ENCODE measurements around the gene CTTN. TPM values are rescaled to one million over a fixed set of nuclear protein-coding genes. Genes with fewer than 3 reads are reported as not detected.
A peak's percentile ranks its signal among the peaks of the same experiment; 100 is the strongest.

CTTN gene
- total and polyA plus RNA-seq, 2 of the 13 experiments (the other 11 are each of a cell fraction or from before 2014, with no cell fraction given): 84.4 to 114 TPM

DNA sequence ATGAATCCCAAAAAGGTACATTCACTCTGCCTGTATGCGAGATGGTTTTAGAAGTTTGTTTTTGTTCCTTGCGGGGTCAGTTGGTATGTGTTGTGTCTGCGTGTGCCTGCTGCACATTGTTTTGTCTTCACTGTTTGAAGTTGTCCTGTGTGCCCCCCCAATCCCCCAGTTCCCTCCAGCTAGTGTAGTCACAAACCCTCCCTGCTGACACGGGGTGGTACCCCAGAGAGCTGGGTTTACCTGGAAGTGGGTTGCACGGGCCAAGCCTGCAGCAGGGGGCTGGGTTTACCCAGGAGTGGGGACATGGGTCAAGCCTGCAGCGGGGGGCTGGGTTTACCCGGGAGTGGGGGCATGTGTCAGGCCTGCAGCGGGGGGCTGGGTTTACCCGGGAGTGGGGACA lies 22.2 kb downstream of the CTTN start:
- peaks cover 48 to 87% of the 10 kb centered on the region in 2 experiments for H3K36me3 ChIP-seq (replicated peaks in 1 of 2; ENCODE audit: control insufficient read depth in 1 of 2, insufficient read depth in 2 of 2, low read length in 2 of 2)
- H3K27me3 ChIP-seq (ENCODE audit: control insufficient read depth in 1 of 2, insufficient read depth in 2 of 2, low read length in 2 of 2): no peaks in the 10 kb centered on the region
- TF ChIP-seq SIN3B (IDR thresholded peaks at IDR 0.05; ENCODE audit: low read length): no peak
- TF ChIP-seq AGO2 (optimal IDR thresholded peaks at IDR 0.05; ENCODE audit: low read depth, low read length): peak; percentile 16
- TF ChIP-seq STAT5B (CRISPR knock-in tag; IDR thresholded peaks at IDR 0.05): no peak
- no peak for TF ChIP-seq PRPF4 (IDR thresholded peaks at IDR 0.05; ENCODE audit: low read depth, low read length, poor library complexity, severe bottlenecking)
- in situ Hi-C loops (cut with HindIII; ENCODE audit: extremely low pct_ligation_motif_present, low pct_unique_long_range_greater_than_20kb): no loop called here
- DNase-seq (ENCODE audit: low spot score) (no peak), ATAC-seq (no peak), FAIRE-seq (no peak)
- WGBS (ENCODE audit: low lambda C conversion rate): 99% methylated on average over 7 of the region's 9 CpGs
- no peaks in the 10 kb centered on the region for H3K79me2 ChIP-seq (ENCODE audit: insufficient read depth, low read length)
- H2AFZ ChIP-seq (ENCODE audit: low read length): no peak overlapping the region
- H3K4me3 ChIP-seq (replicated peaks in 1 of 3; ENCODE audit: insufficient read depth in 1 of 3, low read depth in 2 of 3, low read length in 3 of 3): no peak overlapping the region
- H3K4me2 ChIP-seq (ENCODE audit: low read depth, low read length): no peak overlapping the region
- H3K9me3 ChIP-seq (ENCODE audit: low read length): no peaks in the 10 kb centered on the region
- H3K9ac ChIP-seq (ENCODE audit: insufficient read depth, low read depth, low read length): no peak overlapping the region
- BruUV-seq (replicated peaks): no TSS peak
- no peaks in the 10 kb centered on the region for H3K4me1 ChIP-seq (ENCODE audit: insufficient read depth, low read length)
- ChIA-PET CTCF (ENCODE audit: low intra/inter-chr PET ratio, low total read pairs) (no interaction called here), POLR2A (no interaction called here)
- no peak overlapping the region for H3K27ac ChIP-seq (ENCODE audit: extremely low read length, insufficient read depth, low read length)
- intact Hi-C loops (cut with micrococcal nuclease; ENCODE audit: unreplicated experiment): no loop called here
- H4K20me1 ChIP-seq (ENCODE audit: insufficient read depth, low read length): no peaks in the 10 kb centered on the region

DNA sequence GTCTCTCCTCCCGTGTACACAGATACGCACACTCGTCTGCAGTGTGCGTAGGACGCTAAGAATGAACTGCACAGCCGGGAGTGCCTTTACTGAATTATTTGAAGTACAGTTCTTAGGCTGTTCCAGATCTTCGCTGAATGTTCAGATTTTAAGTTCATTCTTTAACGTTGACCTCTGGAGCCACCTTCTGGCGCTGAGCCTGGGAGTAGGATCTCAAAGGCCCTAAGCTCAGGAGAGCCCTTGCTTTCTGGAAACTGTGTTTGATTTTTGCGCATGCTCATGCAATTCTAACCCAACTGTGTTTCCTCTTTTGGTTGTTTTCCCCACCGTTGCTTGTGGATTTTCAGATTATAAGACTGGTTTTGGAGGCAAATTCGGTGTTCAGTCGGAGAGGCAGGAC lies 22.8 kb downstream of the CTTN start:
- no peaks in the 10 kb centered on the region for H3K27me3 ChIP-seq (ENCODE audit: control insufficient read depth in 1 of 2, insufficient read depth in 2 of 2, low read length in 2 of 2)
- ChIA-PET CTCF (ENCODE audit: low intra/inter-chr PET ratio, low total read pairs) (no interaction called here), POLR2A (no interaction called here)
- TF ChIP-seq, protein P1, sequence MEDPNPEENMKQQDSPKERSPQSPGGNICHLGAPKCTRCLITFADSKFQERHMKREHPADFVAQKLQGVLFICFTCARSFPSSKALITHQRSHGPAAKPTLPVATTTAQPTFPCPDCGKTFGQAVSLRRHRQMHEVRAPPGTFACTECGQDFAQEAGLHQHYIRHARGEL (CRISPR knock-in tag; IDR thresholded peaks at IDR 0.05): no peak
- TF ChIP-seq NR3C1 (CRISPR knock-in tag; IDR thresholded peaks at IDR 0.05) (no peak), MIER2 (CRISPR knock-in tag; IDR thresholded peaks at IDR 0.05) (no peak), SPEN (CRISPR knock-in tag; IDR thresholded peaks at IDR 0.05; ENCODE audit: low read depth) (no peak), ZNF775 (CRISPR knock-in tag; IDR thresholded peaks at IDR 0.05; ENCODE audit: borderline replicate concordance) (no peak), ZNF550 (CRISPR knock-in tag; IDR thresholded peaks at IDR 0.05; ENCODE audit: borderline replicate concordance) (no peak), KLF16 (CRISPR knock-in tag; IDR thresholded peaks at IDR 0.05) (no peak), TCF7 (IDR thresholded peaks at IDR 0.05; ENCODE audit: low read depth) (no peak), ZNF44 (CRISPR knock-in tag; IDR thresholded peaks at IDR 0.05) (no peak)
- TF ChIP-seq, protein P2, sequence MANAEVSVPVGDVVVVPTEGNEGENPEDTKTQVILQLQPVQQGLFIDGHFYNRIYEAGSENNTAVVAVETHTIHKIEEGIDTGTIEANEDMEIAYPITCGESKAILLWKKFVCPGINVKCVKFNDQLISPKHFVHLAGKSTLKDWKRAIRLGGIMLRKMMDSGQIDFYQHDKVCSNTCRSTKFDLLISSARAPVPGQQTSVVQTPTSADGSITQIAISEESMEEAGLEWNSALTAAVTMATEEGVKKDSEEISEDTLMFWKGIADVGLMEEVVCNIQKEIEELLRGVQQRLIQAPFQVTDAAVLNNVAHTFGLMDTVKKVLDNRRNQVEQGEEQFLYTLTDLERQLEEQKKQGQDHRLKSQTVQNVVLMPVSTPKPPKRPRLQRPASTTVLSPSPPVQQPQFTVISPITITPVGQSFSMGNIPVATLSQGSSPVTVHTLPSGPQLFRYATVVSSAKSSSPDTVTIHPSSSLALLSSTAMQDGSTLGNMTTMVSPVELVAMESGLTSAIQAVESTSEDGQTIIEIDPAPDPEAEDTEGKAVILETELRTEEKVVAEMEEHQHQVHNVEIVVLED (CRISPR knock-in tag; IDR thresholded peaks at IDR 0.05; ENCODE audit: borderline replicate concordance): no peak
- H3K9me3 ChIP-seq (ENCODE audit: low read length): no peaks in the 10 kb centered on the region
- ATAC-seq (no peak), FAIRE-seq (no peak), DNase-seq (ENCODE audit: low spot score) (no peak)
- no peak overlapping the region for H3K27ac ChIP-seq (ENCODE audit: extremely low read length, insufficient read depth, low read length)
- no peak overlapping the region for H3K9ac ChIP-seq (ENCODE audit: insufficient read depth, low read depth, low read length)
- H3K4me3 ChIP-seq (replicated peaks in 1 of 3; ENCODE audit: insufficient read depth in 1 of 3, low read depth in 2 of 3, low read length in 3 of 3): no peak overlapping the region
- H4K20me1 ChIP-seq (ENCODE audit: insufficient read depth, low read length): no peaks in the 10 kb centered on the region
- BruUV-seq (replicated peaks): no TSS peak
- no peak overlapping the region for H2AFZ ChIP-seq (ENCODE audit: low read length)
- no peaks in the 10 kb centered on the region for H3K79me2 ChIP-seq (ENCODE audit: insufficient read depth, low read length)
- 97% methylated on average over 13 of the region's 13 CpGs for WGBS (ENCODE audit: low lambda C conversion rate)
- intact Hi-C loops (cut with micrococcal nuclease; ENCODE audit: unreplicated experiment) (no loop called here), in situ Hi-C loops (cut with HindIII; ENCODE audit: extremely low pct_ligation_motif_present, low pct_unique_long_range_greater_than_20kb) (no loop called here)
- peaks cover 48 to 85% of the 10 kb centered on the region in 2 experiments for H3K36me3 ChIP-seq (replicated peaks in 1 of 2; ENCODE audit: control insufficient read depth in 1 of 2, insufficient read depth in 2 of 2, low read length in 2 of 2)
- H3K4me2 ChIP-seq (ENCODE audit: low read depth, low read length): no peak overlapping the region
- H3K4me1 ChIP-seq (ENCODE audit: insufficient read depth, low read length): no peaks in the 10 kb centered on the region

All from HepG2 (cell line).